Lower lobe of right lung (tissue), 2 donors: ENCODE data around the gene ZBTB33. TPM values are rescaled to one million over a fixed set of nuclear protein-coding genes. Genes with fewer than 3 reads are reported as not detected.

Experiments
- ATAC-seq, 2 donors: fragments of 200-7000 bp; cut with Tn5 transposase; one replicate each; pipeline ENCODE4 v1.9.1; 2020 to 2022; ENCODE audit warnings: mild to moderate bottlenecking in 2 of 2, moderate library complexity in 2 of 2
- DNase-seq: peaks from one replicate; pipeline ENCODE4 v3.0.0-alpha.2; 2020
- H3K27ac ChIP-seq: fragments of 200-600 bp; one replicate; pipeline ENCODE4 v1.8.0; 2022
- H3K27me3 ChIP-seq: fragments of 200-600 bp; one replicate; pipeline ENCODE4 v1.8.0; 2022; ENCODE audit warnings: low read depth
- H3K36me3 ChIP-seq: fragments of 200-600 bp; one replicate; pipeline ENCODE4 v1.8.0; 2022; ENCODE audit warnings: mild to moderate bottlenecking
- H3K4me1 ChIP-seq: fragments of 200-600 bp; one replicate; pipeline ENCODE4 v1.8.0; 2022
- H3K4me3 ChIP-seq: fragments of 200-600 bp; one replicate; pipeline ENCODE4 v1.8.0; 2022; ENCODE audit warnings: mild to moderate bottlenecking
- H3K9me3 ChIP-seq: fragments of 200-600 bp; one replicate; pipeline ENCODE4 v1.8.0; 2022
- intact Hi-C: fragments of 100-400 bp; cut with DNase I; formaldehyde crosslinking; loops from one replicate; pipeline ENCODE4 v1.11.0; 2022
- total RNA-seq: library from RNA; stranded (reverse); fragmentation: NEBNext Ultra II Directional; extraction: Animal tissue kit (Norgen Biotek cat#: 25700); gene quantifications from one replicate; pipeline ENCODE4 v1.2.1, GENCODE V29; 2021
- TF ChIP-seq, protein P1 (sequence below): fragments of 200-600 bp; IDR thresholded peaks from one replicate; pipeline ENCODE4 v1.8.0; 2022; ENCODE audit warnings: antibody characterized with exemption, mild to moderate bottlenecking
- donor health status: DM: no; HTN: yes; CAD: no; lungs with severe emphysema.

ZBTB33 gene
- total RNA-seq, 1 donor from 2014 or later, result 21.4 TPM

- ATAC-seq (no peak), DNase-seq (no peak)
- no peak overlapping the region for H3K4me3 ChIP-seq
- no peaks in the 10 kb centered on the region for H3K9me3 ChIP-seq
- no peaks in the 10 kb centered on the region for H3K4me1 ChIP-seq
- TF ChIP-seq, protein P1, sequence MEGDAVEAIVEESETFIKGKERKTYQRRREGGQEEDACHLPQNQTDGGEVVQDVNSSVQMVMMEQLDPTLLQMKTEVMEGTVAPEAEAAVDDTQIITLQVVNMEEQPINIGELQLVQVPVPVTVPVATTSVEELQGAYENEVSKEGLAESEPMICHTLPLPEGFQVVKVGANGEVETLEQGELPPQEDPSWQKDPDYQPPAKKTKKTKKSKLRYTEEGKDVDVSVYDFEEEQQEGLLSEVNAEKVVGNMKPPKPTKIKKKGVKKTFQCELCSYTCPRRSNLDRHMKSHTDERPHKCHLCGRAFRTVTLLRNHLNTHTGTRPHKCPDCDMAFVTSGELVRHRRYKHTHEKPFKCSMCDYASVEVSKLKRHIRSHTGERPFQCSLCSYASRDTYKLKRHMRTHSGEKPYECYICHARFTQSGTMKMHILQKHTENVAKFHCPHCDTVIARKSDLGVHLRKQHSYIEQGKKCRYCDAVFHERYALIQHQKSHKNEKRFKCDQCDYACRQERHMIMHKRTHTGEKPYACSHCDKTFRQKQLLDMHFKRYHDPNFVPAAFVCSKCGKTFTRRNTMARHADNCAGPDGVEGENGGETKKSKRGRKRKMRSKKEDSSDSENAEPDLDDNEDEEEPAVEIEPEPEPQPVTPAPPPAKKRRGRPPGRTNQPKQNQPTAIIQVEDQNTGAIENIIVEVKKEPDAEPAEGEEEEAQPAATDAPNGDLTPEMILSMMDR, result no peak
- peaks cover 10% of the 10 kb centered on the region for H3K27me3 ChIP-seq
- H3K36me3 ChIP-seq, result no peaks in the 10 kb centered on the region
- intact Hi-C loops, result no loop called here
- H3K27ac ChIP-seq, result no peak overlapping the region
These were observed 50.9 kb downstream of the ZBTB33 start for GRCh38 chrX:120301497-120301896.

DNA sequence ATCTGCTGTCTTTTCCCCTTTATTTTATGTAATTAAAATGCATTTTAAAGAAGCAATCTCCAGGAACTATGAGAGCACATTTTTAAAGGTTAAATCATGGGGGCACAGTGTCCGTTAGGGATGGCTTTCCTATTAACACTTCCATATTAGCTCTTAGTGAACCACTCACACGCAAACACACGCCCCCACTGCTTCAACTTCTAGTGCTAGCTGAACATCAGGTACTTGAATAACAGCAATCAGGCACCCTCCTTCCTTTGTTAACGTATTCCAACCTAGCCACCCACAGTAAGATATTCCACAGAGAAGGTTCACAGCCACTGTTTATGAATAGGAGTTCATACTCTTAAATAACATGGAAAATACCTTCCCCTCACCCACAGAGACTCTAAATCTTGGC is 51.3 kb downstream of the ZBTB33 start:
- intact Hi-C loops, result no loop called here
- H3K4me3 ChIP-seq, result no peak overlapping the region
- no peak overlapping the region for H3K27ac ChIP-seq

DNA sequence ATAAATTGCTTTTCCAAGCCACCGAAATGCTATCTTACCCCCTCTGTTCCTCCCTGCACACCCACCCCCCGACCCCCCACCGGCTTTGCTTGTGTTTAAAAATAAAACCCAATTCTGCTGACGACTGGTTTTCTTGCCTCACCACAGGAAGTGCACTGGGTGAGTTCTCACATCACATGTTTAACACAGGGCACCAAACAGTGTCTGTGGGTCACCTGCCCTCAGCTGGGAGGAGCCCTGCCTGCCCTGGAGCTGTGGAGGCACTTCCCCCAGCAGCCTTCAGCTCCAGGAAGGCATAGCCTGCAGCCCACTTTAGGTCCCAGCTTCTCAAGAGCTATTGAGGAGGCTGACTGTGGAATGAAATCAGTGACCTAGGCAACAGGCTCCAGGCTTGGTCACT is 51.8 kb downstream of the ZBTB33 start:
- TF ChIP-seq, protein P1, result no peak
- Histone ChIP-seq H3K27me3 (peaks cover 10% of the 10 kb centered on the region), H3K27ac (no peak overlapping the region), H3K4me3 (no peak overlapping the region), H3K9me3 (no peaks in the 10 kb centered on the region), H3K4me1 (no peaks in the 10 kb centered on the region), H3K36me3 (no peaks in the 10 kb centered on the region)
- DNase-seq (peak; percentile 66), ATAC-seq (peak; percentile 71 to 87)
- intact Hi-C loops, result no loop called here

More for the DNA sequence above, 51.3 kb downstream of the ZBTB33 start:
- Histone ChIP-seq H3K36me3 (no peaks in the 10 kb centered on the region), H3K27me3 (peaks cover 10% of the 10 kb centered on the region), H3K9me3 (no peaks in the 10 kb centered on the region), H3K4me1 (no peaks in the 10 kb centered on the region)
- DNase-seq (no peak), ATAC-seq (no peak)
- TF ChIP-seq, protein P1, result no peak

- DNase-seq (no peak), ATAC-seq (no peak)
- intact Hi-C loops, result no loop called here
- H3K4me3 ChIP-seq, result no peak overlapping the region
- peaks cover 5% of the 10 kb centered on the region for H3K4me1 ChIP-seq
- H3K36me3 ChIP-seq, result no peaks in the 10 kb centered on the region
- TF ChIP-seq, protein P1, result no peak
- H3K9me3 ChIP-seq, result no peaks in the 10 kb centered on the region
- peaks cover 26% of the 10 kb centered on the region for H3K27me3 ChIP-seq
- H3K27ac ChIP-seq, result no peak overlapping the region
These were observed 53.6 kb downstream of the ZBTB33 start for GRCh38 chrX:120304256-120304655.

- ATAC-seq (no peak), DNase-seq (no peak)
- Histone ChIP-seq H3K4me1 (peaks cover 15% of the 10 kb centered on the region), H3K27me3 (peaks cover 35% of the 10 kb centered on the region), H3K4me3 (no peak overlapping the region), H3K27ac (no peak overlapping the region), H3K36me3 (no peaks in the 10 kb centered on the region), H3K9me3 (no peaks in the 10 kb centered on the region)
- intact Hi-C loops, result no loop called here
- TF ChIP-seq, protein P1, result no peak
These were observed 55.0 kb downstream of the ZBTB33 start for GRCh38 chrX:120305531-120306141.
